Spinal cord (tissue), 10 donors: ENCODE results near the gene FOXM1. TPM values are rescaled to one million over a fixed set of nuclear protein-coding genes. Genes with fewer than 3 reads are reported as not detected.
"Not testable (repeated sequence)": the region's sequence is repeated elsewhere in the genome, so short reads cannot be mapped to it uniquely, and the experiment has no call there.

Experiments used
- DNase-seq, 6 donors: peaks; one replicate each; pipeline versions ENCODE4 v3.0.0 to v3.0.0-alpha.2; 2013 to 2015; ENCODE audit warnings: low spot score in 6 of 6, low read depth in 4 of 6
- H3K27ac ChIP-seq: one replicate; pipeline ENCODE4 v1.5.1; 2013; ENCODE audit warnings: low read depth, low read length, control low read depth
- H3K27me3 ChIP-seq: one replicate; pipeline ENCODE4 v1.6.1; 2013; ENCODE audit warnings: low read length; ENCODE audit not compliant: control insufficient read depth, insufficient read depth
- H3K36me3 ChIP-seq: one replicate; pipeline ENCODE4 v1.6.1; 2013; ENCODE audit warnings: low read length; ENCODE audit not compliant: control insufficient read depth, insufficient read depth
- H3K4me1 ChIP-seq: one replicate; pipeline ENCODE4 v1.6.1; 2013; ENCODE audit warnings: low read length; ENCODE audit not compliant: control insufficient read depth, insufficient read depth
- H3K4me3 ChIP-seq: one replicate; pipeline ENCODE4 v1.5.1; 2013; ENCODE audit warnings: low read depth, low read length, control low read depth
- H3K9me3 ChIP-seq: one replicate; pipeline ENCODE4 v1.6.1; 2013; ENCODE audit warnings: low read length; ENCODE audit not compliant: control insufficient read depth, insufficient read depth
- WGBS: methylation state at CpG from one replicate; pipeline ENCODE4 v1.1.5; 2013; ENCODE audit warnings: missing lambda C conversion rate; ENCODE audit not compliant: insufficient coverage; 5-methylcytosine and 5-hydroxymethylcytosine counted together
- polyA plus RNA-seq, 2 donors: library from polyadenylated mRNA; unstranded; fragments of 120-200 nt; gene quantifications; one replicate each; pipeline ENCODE4 v1.2.1, GENCODE V29; 2013; ENCODE audit not compliant: insufficient read length in 2 of 2
- total RNA-seq, 2 donors: library from RNA; depleted of rRNA in 1 of 2; stranded (reverse); fragments of 120-200 nt in 1 of 2; fragments of >200 nt in 1 of 2; gene quantifications; one replicate each; pipeline versions ENCODE4 v1.2.3 to v1.2.4, GENCODE V29; 2013 to 2014
- donor health status: healthy.

The FOXM1 gene
- total and polyA plus RNA-seq, 4 donors = 3.0 to 28.8 (median 19.2) TPM

DNA sequence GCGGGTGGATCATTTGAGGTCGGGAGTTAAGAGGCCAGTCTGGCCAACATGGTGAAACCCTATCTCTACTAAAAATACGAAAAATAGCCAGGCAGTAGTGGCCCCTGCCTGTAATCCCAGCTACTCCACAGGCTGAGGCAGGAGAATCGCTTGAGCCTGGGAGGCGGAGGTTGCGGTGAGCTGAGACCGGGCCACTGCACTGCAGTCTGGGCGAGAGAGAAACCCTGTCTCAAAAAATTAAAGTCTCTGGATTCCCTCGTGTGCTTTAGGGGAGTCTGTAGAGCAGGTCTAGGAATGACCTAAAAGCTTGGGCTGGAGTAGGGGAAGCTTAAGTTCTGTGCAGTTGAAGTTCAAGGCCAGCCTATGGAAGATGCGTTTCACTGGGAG lies 13.0 kb upstream of the FOXM1 start:
- Histone ChIP-seq H3K27ac (peak overlapping the region; percentile 97), H3K9me3 (no peaks in the 10 kb centered on the region), H3K36me3 (peaks cover 20% of the 10 kb centered on the region), H3K27me3 (no peaks in the 10 kb centered on the region), H3K4me1 (peaks cover 30% of the 10 kb centered on the region), H3K4me3 (peak overlapping the region; percentile 99)
- no peak for DNase-seq
- 49% methylated on average over 7 of the region's 10 CpGs for WGBS

DNA sequence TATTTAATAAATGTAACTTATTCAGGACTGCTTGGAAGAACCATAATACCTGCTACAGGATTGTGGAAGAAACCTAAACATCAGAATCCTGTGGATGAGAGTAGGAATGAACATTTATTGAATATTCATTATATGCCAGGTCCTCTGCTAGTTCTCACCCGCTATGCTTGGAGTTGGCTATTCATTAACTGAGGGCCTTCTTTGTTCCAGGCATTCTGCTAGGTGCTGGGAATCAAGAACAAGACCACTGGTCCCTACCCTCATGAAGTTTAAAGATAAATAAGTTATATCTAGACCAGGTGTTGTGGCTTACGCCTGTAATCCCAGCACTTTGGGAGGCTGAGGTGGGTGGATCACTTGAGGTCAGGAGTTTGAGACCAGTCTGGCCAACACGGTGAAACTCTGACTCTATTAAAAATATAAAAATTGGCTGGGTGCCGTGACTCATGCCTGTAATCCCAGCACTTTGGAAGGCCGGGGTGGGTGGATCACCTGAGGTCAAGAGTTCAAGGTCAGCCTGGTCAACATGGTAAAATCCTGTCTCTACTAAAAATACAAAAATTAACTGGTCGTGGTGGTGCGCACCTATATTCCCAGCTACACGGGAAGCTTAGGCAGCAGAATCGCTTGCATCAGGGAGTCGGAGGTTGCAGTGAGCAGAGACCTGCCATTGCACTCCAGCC lies 9.9 kb upstream of the FOXM1 start:
- peaks cover 23% of the 10 kb centered on the region for H3K36me3 ChIP-seq
- H3K27ac ChIP-seq = no peak overlapping the region
- H3K27me3 ChIP-seq = no peaks in the 10 kb centered on the region
- H3K9me3 ChIP-seq = no peaks in the 10 kb centered on the region
- WGBS = 89% methylated on average over 5 of the region's 10 CpGs
- H3K4me3 ChIP-seq = no peak overlapping the region
- peaks cover 15% of the 10 kb centered on the region for H3K4me1 ChIP-seq
- DNase-seq = no peak

DNA sequence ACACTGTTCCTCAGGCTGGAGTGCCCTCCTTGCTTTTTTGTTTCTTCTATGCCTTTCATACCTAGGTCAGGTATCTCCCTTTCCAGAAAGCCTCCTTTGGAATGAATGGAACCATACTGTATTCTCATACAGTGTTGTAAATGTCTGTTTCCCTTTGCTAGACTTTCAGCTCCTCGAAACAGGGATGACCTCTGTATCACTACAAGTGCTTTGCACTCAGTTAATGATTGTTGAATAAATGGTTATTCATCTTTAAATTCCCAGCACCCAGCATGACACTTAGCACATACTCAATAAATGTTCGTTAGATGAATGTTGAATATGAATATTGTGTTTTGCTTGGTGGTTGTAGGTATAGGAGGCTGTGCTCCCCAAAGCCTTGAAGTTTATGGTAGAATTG lies 7.8 kb upstream of the FOXM1 start:
- no peaks in the 10 kb centered on the region for H3K9me3 ChIP-seq
- 60% methylated on average over 1 of the region's 2 CpGs for WGBS
- no peak overlapping the region for H3K27ac ChIP-seq
- H3K4me3 ChIP-seq = no peak overlapping the region
- H3K27me3 ChIP-seq = no peaks in the 10 kb centered on the region
- no peak for DNase-seq
- peaks cover 29% of the 10 kb centered on the region for H3K36me3 ChIP-seq
- peaks cover 4% of the 10 kb centered on the region for H3K4me1 ChIP-seq

DNA sequence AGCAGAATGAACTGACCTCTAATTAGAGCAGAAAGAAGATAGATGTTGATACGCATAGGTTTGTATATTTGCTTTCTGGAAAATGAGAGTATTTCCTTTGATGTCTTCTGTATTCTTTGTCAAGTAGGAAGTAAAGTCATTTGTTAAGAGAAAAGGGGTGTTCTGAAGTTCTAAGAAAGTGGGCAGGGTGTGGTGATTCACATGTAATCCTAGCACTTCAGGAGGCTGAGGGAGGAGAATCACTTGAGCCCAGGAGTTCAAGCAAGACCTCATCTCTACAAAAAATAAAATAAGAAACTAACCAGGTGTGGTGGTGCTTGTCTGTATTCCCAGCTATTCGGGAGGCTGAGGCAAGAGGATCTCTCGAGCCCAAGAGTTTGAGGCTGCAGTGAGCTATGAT lies 2.9 kb upstream of the FOXM1 start:
- no peak for DNase-seq
- WGBS = 100% methylated on average over 2 of the region's 3 CpGs
- H3K4me1 ChIP-seq = peaks cover 20% of the 10 kb centered on the region
- no peak overlapping the region for H3K27ac ChIP-seq
- no peaks in the 10 kb centered on the region for H3K9me3 ChIP-seq
- no peaks in the 10 kb centered on the region for H3K27me3 ChIP-seq
- H3K4me3 ChIP-seq = no peak overlapping the region
- H3K36me3 ChIP-seq = peaks cover 13% of the 10 kb centered on the region

DNA sequence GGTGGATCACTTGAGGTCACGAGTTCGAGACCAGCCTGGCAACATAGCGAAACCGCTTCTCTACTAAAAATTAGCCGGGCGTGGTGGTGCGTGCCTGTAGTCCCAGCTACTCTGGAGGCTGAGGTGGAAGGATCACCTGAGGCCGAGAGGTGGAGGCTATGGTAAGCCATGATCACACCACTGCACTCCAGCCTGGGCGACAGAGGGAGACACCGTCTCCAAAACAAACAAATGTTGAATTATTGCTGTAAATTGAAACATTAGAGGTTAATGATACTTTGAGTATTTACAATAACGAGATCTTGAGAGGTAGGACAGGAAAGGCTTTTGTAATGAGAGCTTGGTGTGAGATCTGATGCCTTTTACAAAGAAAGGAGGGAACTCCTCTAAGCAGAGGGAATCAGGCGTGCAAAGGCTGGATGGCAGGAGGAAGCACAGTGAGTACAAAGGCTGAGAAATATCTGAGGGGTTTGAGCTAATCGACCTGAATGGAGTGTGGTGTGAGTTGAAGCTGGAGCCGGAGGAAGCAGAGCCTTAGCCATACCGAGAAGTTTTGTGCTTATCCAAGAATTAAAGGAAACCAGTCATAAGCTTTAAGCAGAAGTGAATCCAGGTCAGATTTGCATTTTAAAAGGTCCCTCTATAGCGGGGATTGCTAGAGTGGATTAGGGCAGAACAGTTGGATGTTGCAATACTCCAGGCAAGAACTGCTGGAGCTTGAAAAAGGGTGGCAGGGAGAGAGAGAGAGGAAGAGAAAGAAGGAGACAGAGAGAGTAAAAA lies 1.2 kb upstream of the FOXM1 start:
- Histone ChIP-seq H3K9me3 (no peaks in the 10 kb centered on the region), H3K36me3 (peaks cover 9% of the 10 kb centered on the region), H3K4me1 (peaks cover 20% of the 10 kb centered on the region), H3K4me3 (peak overlapping the region; percentile 83), H3K27me3 (no peaks in the 10 kb centered on the region), H3K27ac (peak overlapping the region; percentile 95)
- 30% methylated on average over 9 of the region's 16 CpGs for WGBS
- peak in 3 of 6 donors; percentile 21 to 49 (median 44) for DNase-seq

DNA sequence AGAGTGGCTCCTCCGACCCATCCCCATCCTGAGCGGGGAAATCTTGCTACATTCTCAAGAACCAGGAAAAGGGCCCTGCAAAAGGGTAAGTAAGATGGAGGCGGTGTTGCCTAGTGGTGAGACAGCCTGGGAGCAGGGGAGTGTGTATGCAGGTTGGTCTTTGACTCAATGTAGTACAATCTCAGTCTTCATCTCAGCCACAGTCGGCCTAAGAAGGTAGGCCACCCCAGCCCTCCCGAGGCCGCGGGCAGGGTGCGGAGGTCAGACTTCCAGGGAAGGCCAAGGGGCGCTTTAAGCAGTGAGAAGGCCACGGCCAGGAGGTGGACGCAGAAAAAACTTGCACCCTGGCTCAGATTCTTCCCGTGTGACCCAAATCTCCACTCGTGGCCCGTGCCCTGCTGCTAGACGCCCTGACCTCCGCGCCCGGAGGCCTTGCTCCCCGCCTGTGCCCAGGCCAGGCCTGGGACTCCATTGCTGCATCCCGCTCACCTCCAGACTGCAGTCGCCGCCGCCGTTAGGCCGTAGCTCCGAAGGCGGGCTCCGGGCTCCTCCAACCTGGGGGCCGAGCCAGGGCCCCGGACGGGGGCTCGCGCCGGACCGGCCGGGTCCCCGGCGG lies 435 bp downstream of the FOXM1 start:
- peaks cover 9% of the 10 kb centered on the region for H3K36me3 ChIP-seq
- H3K27ac ChIP-seq = no peak overlapping the region
- H3K4me1 ChIP-seq = peaks cover 20% of the 10 kb centered on the region
- under 1% methylated on average over 35 of the region's 38 CpGs for WGBS
- no peak for DNase-seq
- H3K9me3 ChIP-seq = no peaks in the 10 kb centered on the region
- no peaks in the 10 kb centered on the region for H3K27me3 ChIP-seq
- H3K4me3 ChIP-seq = peak overlapping the region; percentile 53

DNA sequence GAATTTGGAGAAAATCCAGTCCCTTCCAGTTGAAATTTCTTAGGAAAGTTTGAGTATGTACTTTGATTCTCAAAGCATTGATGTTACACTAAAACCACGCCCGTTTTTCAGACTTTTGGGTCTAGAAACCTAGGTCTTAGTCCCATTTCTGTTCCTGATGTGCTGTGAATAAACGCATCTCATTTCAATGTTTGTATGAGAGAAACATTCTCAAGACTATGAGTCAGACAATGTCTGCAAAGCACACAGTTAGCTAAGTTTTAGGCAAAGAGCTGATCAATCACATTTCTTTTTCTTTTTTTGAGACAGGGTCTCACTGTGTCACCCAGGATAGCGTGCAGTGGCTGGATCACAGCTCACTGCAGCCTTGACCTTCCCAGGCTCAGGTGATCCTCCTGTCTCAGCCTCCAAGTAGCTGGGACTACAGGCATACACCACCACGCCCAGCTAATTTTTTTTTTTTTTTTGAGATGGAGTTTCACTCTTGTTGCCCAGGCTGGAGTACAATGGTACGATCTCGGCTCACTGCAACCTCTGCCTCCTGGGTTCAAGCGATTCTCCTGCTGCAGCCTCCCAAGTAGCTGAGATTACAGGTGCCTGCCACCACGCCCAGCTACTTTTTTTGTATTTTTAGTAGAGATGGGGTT lies 7.9 kb downstream of the FOXM1 start:
- 86% methylated on average over 7 of the region's 9 CpGs for WGBS
- not testable (repeated sequence) for H3K9me3 ChIP-seq
- H3K36me3 ChIP-seq = peaks cover 10% of the 10 kb centered on the region

DNA sequence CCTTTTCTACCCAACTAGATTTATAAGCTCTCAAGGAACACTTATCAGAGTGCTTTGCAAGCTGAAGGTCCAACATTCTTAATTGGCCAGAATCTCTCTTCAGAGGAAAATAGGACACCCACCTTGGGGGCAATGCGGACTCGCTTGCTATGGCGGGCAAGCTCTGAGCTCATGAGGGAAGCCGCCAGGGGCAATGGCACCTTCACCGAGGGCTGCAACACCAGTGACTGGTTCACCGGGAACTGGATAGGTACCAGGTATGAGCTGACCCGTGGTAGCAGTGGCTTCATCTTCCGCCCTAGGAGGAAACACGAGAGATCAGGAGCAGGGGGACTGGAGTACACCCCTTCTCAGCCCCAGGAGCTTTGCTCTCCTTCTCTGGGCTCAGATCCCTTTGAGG lies 12.8 kb downstream of the FOXM1 start:
- Histone ChIP-seq H3K36me3 (peaks cover 20% of the 10 kb centered on the region), H3K9me3 (no peaks in the 10 kb centered on the region)
- WGBS = 94% methylated on average over 9 of the region's 9 CpGs

More for the DNA sequence above, 7.9 kb downstream of the FOXM1 start:
- not testable (repeated sequence) for H3K4me1 ChIP-seq, H3K27ac ChIP-seq, H3K27me3 ChIP-seq, DNase-seq, H3K4me3 ChIP-seq

DNA sequence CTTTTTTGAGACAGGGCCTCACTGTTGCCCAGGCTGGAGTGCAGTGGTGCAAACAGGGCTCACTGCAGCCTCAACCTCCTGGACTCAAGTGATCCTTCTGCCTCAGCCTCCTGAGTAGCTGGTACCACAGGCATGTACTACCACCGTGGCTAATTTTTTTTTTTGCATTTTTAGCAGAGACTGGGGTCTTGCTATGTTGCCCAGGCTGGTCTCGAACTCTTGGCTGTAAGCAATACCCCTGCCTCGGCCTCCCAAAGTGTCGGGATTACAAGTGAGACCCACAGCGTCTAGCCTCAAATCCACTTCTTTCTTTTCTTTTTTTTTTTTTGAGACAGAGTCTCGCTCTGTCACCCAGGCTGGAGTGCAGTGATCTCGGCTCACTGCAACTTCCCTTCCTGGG lies 13.6 kb downstream of the FOXM1 start:
- 96% methylated on average over 7 of the region's 7 CpGs for WGBS
- not testable (repeated sequence) for H3K4me1 ChIP-seq, H3K27me3 ChIP-seq, H3K4me3 ChIP-seq, H3K9me3 ChIP-seq, H3K27ac ChIP-seq, DNase-seq
- peaks cover 28% of the 10 kb centered on the region for H3K36me3 ChIP-seq

More for the DNA sequence above, 12.8 kb downstream of the FOXM1 start:
- DNase-seq = peak in 1 of 6 donors; percentile 23
- no peaks in the 10 kb centered on the region for H3K4me1 ChIP-seq
- no peak overlapping the region for H3K4me3 ChIP-seq
- no peaks in the 10 kb centered on the region for H3K27me3 ChIP-seq
- H3K27ac ChIP-seq = no peak overlapping the region
